GM12875 (cell line): ENCODE measurements around the gene KLHL21.

Source experiments
- H3K4me3 ChIP-seq: one replicate; pipeline ENCODE4 v1.5.1; 2011; ENCODE audit warnings: low read depth, low read length, control low read depth
- TF ChIP-seq, protein P1 (sequence below): IDR thresholded peaks from 2 replicates; pipeline ENCODE4 v1.5.1; 2011; ENCODE audit warnings: low read depth, mild to moderate bottlenecking, control low read depth, inconsistent platforms, low read length, moderate library complexity, borderline replicate concordance; ENCODE audit not compliant: insufficient read depth

The KLHL21 gene

DNA sequence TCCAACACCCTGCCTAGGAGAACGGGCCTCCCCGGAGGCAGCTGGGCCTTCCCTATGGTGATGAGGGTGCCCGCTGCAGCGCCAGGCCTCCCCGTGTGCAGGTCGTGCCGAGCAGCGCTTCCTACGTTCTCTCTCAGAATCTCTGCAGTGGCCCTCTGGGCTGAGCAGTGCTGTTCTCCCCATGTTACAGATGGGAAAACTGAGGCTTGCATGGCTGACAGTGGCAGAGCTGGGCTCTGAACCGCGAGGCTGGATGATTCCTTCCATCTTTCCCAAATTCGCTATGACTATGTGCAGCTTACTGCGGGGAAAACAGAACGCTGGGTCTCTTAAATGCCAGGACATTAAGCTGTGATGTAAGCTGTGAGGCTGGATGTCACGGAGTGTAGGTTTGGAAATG, 8.9 kb downstream of the KLHL21 start:
- no peak overlapping the region for H3K4me3 ChIP-seq
- TF ChIP-seq, protein P1, sequence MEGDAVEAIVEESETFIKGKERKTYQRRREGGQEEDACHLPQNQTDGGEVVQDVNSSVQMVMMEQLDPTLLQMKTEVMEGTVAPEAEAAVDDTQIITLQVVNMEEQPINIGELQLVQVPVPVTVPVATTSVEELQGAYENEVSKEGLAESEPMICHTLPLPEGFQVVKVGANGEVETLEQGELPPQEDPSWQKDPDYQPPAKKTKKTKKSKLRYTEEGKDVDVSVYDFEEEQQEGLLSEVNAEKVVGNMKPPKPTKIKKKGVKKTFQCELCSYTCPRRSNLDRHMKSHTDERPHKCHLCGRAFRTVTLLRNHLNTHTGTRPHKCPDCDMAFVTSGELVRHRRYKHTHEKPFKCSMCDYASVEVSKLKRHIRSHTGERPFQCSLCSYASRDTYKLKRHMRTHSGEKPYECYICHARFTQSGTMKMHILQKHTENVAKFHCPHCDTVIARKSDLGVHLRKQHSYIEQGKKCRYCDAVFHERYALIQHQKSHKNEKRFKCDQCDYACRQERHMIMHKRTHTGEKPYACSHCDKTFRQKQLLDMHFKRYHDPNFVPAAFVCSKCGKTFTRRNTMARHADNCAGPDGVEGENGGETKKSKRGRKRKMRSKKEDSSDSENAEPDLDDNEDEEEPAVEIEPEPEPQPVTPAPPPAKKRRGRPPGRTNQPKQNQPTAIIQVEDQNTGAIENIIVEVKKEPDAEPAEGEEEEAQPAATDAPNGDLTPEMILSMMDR: no peak

DNA sequence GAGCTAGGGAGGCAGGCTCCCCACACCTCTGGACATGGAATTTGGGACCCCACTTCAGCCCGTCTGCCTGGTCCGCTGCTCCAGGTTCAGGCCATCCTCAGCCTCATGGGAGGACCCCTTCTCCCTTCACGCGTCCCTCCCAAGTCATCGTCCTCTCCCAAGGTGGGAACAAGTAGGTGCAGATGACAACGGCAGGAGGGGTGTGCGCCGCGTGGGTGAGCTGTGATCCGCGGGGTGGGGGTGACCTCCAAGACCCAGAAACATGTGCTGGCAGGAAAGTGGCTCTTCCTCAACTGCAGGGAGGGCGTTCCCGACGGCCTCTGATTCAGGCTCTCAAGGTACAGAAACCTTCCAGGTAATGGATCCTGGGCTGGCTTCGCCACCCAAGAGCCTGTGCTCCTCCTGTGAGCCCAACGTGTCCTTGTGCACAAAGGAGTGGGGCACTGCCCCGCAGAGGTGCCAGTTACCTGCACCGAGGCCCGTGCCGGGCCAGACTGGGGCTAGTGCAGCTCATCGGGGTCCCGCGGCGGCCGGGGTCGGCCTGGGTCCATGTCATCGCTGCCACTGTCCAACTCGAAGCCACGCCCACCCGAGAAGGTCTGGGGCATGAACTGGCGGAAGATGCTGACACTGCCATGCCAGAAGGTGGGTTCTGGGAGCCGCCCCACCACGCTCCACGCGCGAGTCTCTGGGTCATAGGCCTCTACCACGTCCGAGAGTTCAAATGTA, 9.6 kb downstream of the KLHL21 start:
- TF ChIP-seq, protein P1: no peak

DNA sequence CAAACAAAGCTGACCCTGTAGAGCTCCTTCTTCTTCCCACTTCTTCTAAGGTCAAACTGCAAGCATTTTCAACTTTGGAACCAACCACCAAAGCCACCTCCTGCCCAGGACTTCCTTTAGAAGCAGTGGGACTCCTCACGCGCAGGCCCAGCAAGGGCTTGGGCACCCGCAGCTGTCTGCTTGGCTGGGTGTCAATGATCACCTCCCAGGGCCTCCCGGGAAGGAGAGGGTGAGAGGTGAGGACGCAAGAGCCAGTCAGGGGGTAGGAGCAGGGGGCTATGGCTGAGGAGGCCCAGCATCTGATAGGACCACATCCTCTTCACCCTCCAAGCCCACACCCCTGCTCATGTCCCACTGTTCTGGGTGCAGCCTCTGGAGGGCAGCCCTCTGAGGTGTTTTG, 10.2 kb downstream of the KLHL21 start:
- TF ChIP-seq, protein P1: no peak
- H3K4me3 ChIP-seq: no peak overlapping the region

More for the DNA sequence above, 9.6 kb downstream of the KLHL21 start:
- H3K4me3 ChIP-seq: no peak overlapping the region

DNA sequence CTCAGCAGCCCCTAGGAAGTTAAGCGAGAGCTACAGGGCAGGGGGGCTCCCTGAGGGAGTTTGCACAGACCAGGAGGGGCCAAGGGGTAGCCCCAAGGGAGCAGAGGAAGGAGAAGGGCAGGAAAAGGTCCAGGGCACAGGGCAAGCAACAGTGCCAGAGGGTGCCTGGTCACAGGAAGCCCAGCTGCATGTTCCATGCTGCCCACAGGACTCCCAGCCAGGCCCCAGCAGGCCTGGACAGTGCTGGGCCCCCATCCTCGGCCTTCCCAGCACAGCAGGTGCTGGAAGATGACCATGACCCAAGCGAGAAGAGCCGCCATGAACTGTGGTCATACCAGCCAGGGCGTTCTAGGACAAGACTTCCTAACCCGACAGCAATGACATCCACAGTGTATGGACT, 11.0 kb downstream of the KLHL21 start:
- TF ChIP-seq, protein P1: no peak
- H3K4me3 ChIP-seq: no peak overlapping the region

DNA sequence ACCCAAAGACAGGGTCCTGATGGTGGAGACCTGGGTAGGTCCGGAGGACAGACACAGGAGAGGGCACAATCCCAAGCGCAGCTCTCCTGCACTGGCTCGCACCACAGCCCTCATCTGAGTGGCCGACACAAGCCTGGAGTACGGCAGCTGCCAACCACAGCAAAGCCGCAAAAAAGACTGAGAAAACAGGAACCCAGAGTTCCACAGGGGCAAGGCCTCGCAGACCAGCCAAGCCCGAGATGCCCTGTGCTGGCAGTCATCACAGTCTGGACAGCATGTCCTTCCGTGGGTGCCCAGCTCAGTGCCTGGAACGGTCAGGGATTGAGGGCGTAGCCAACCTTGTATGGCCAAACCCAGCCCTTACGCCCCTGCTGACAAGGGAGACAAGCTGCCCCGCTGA, 11.4 kb downstream of the KLHL21 start:
- TF ChIP-seq, protein P1: no peak
- H3K4me3 ChIP-seq: no peak overlapping the region

DNA sequence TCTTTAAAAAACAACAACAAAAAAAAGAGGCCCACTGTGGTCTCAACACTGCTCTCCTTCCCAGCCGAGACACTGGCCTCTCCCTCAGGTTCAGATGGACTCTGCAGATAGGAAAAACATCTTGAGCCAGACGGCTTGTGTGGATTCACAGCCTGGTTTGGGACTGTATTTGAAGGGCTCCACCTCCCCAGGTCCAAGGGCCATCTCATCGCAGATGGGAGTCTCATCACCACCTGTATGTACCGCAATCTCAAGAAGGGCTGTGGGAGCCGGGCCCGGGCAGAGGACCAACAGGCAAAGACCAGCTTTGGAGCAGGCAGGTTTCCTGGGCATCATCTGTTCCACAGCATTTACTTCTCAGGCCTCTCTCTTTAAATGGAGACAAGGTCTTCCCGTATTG, 12.6 kb downstream of the KLHL21 start:
- TF ChIP-seq, protein P1: no peak
- no peak overlapping the region for H3K4me3 ChIP-seq

DNA sequence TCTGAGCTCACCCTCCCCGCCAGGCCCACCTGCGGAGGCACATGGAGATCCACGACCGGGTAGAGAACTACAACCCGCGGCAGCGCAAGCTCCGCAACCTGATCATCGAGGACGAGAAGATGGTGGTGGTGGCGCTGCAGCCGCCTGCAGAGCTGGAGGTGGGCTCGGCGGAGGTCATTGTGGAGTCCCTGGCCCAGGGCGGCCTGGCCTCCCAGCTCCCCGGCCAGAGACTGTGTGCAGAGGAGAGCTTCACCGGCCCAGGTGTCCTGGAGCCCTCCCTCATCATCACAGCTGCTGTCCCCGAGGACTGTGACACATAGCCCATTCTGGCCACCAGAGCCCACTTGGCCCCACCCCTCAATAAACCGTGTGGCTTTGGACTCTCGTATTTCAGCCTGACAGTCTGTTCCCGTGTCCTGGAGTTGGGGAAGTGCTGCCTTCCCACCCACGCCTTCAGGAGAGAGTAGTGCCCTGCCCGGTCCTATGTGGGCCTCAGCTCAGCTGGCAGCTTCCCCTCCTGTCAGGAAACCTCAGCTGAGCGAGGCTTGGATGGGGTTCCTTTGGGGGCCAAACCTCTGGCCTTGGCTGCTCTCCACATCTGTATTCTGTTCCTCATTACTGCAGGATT, 13.7 kb downstream of the KLHL21 start:
- TF ChIP-seq, protein P1: no peak
- H3K4me3 ChIP-seq: no peak overlapping the region
